Muscle of leg (tissue), 11 donors: Measurements from ENCODE around the gene DESI2. TPM values are rescaled to one million over a fixed set of nuclear protein-coding genes. Genes with fewer than 3 reads are reported as not detected.
"Not testable (repeated sequence)": the region's sequence is repeated elsewhere in the genome, so short reads cannot be mapped to it uniquely, and the experiment has no call there.

Experiments used
- DNase-seq: peaks from one replicate; pipeline ENCODE4 v3.0.0; 2013
- H3K27ac ChIP-seq: one replicate; pipeline ENCODE4 v1.5.1; 2013; ENCODE audit warnings: mild to moderate bottlenecking, low read length, control low read depth
- H3K27me3 ChIP-seq: one replicate; pipeline ENCODE4 v1.6.1; 2013; ENCODE audit warnings: low read length; ENCODE audit not compliant: control insufficient read depth, insufficient read depth
- H3K36me3 ChIP-seq: one replicate; pipeline ENCODE4 v1.6.1; 2013; ENCODE audit warnings: low read length; ENCODE audit not compliant: control insufficient read depth, insufficient read depth
- H3K4me1 ChIP-seq: one replicate; pipeline ENCODE4 v1.6.1; 2013; ENCODE audit warnings: low read length; ENCODE audit not compliant: control insufficient read depth, insufficient read depth
- H3K4me3 ChIP-seq: one replicate; pipeline ENCODE4 v1.5.1; 2013; ENCODE audit warnings: low read length, control low read depth
- H3K9me3 ChIP-seq: replicated peaks from 2 replicates; pipeline ENCODE4 v1.6.1; 2013; ENCODE audit warnings: low read depth, low read length; ENCODE audit not compliant: control insufficient read depth
- WGBS: methylation state at CpG from one replicate; pipeline ENCODE4 v1.1.5; 2013; ENCODE audit warnings: missing lambda C conversion rate; ENCODE audit not compliant: insufficient coverage; 5-methylcytosine and 5-hydroxymethylcytosine counted together
- polyA plus RNA-seq, 8 donors: library from polyadenylated mRNA; unstranded; fragments of 120-200 nt; gene quantifications; one replicate each; pipeline versions ENCODE4 v1.2.1 to v1.2.3, GENCODE V29; 2013; ENCODE audit warnings: inconsistent platforms in 1 of 8, low replicate concordance in 1 of 8; ENCODE audit not compliant: insufficient read length in 8 of 8, insufficient read depth in 1 of 8
- total RNA-seq: library from RNA; stranded (reverse); fragments of 120-200 nt; gene quantifications from one replicate; pipeline ENCODE4 v1.2.4, GENCODE V29; 2013

Gene DESI2
- total and polyA plus RNA-seq, 9 donors, result 38.4 to 58.8 (median 49.3) TPM

GRCh38 chr1:244740027-244740617 is 87.2 kb downstream of the DESI2 start:
- DNase-seq, result not testable (repeated sequence)

GRCh38 chr1:244741692-244742091 is 88.8 kb downstream of the DESI2 start:
- H3K27ac ChIP-seq, result no peak overlapping the region
- H3K9me3 ChIP-seq, result no peaks in the 10 kb centered on the region
- no peaks in the 10 kb centered on the region for H3K27me3 ChIP-seq
- no peak for DNase-seq
- no peak overlapping the region for H3K4me3 ChIP-seq
- no peaks in the 10 kb centered on the region for H3K4me1 ChIP-seq
- H3K36me3 ChIP-seq, result no peaks in the 10 kb centered on the region
- no CpG with 5 or more reads among the region's 5 CpGs for WGBS

More at GRCh38 chr1:244740027-244740617, 87.2 kb downstream of the DESI2 start:
- not testable (repeated sequence) for H3K27ac ChIP-seq, H3K4me3 ChIP-seq, H3K9me3 ChIP-seq, H3K27me3 ChIP-seq, H3K36me3 ChIP-seq, H3K4me1 ChIP-seq
- 92% methylated on average over 12 of the region's 20 CpGs for WGBS

- Histone ChIP-seq H3K9me3 (no peaks in the 10 kb centered on the region), H3K27me3 (no peaks in the 10 kb centered on the region), H3K4me3 (no peak overlapping the region), H3K4me1 (no peaks in the 10 kb centered on the region), H3K36me3 (no peaks in the 10 kb centered on the region), H3K27ac (no peak overlapping the region)
- WGBS, result 94% methylated on average over 6 of the region's 9 CpGs
- no peak for DNase-seq
Measured at GRCh38 chr1:244749230-244750016, 96.5 kb downstream of the DESI2 start.

GRCh38 chr1:244751271-244751895 is 98.5 kb downstream of the DESI2 start:
- H3K4me3 ChIP-seq, result no peak overlapping the region
- H3K27me3 ChIP-seq, result no peaks in the 10 kb centered on the region
- DNase-seq, result no peak
- H3K9me3 ChIP-seq, result no peaks in the 10 kb centered on the region
- 60% methylated on average over 6 of the region's 13 CpGs for WGBS
- H3K27ac ChIP-seq, result no peak overlapping the region
- no peaks in the 10 kb centered on the region for H3K4me1 ChIP-seq
- no peaks in the 10 kb centered on the region for H3K36me3 ChIP-seq

GRCh38 chr1:244755673-244756072 is 102.7 kb downstream of the DESI2 start:
- Histone ChIP-seq H3K9me3 (no peaks in the 10 kb centered on the region), H3K4me3 (no peak overlapping the region), H3K27ac (no peak overlapping the region), H3K4me1 (no peaks in the 10 kb centered on the region), H3K27me3 (no peaks in the 10 kb centered on the region), H3K36me3 (no peaks in the 10 kb centered on the region)
- no peak for DNase-seq
- 92% methylated on average over 5 of the region's 7 CpGs for WGBS

- Histone ChIP-seq H3K4me1 (no peaks in the 10 kb centered on the region), H3K36me3 (no peaks in the 10 kb centered on the region), H3K4me3 (no peak overlapping the region), H3K27me3 (no peaks in the 10 kb centered on the region), H3K27ac (no peak overlapping the region), H3K9me3 (no peaks in the 10 kb centered on the region)
- DNase-seq, result peak; percentile 18
- WGBS, result 93% methylated on average over 13 of the region's 15 CpGs
Measured at GRCh38 chr1:244757091-244757939, 104.4 kb downstream of the DESI2 start.

Other genes with a start within 250 kb of the DESI2 start
- gene ADSS2, start 201.2 kb upstream of the DESI2 start, total RNA-seq, result 15.4 TPM
- gene ADSS2, start 201.2 kb upstream of the DESI2 start, polyA plus RNA-seq, result 10 to 100 TPM; 18.6 to 27.0 (median 20.9) TPM
- gene CATSPERE, start 191.9 kb upstream of the DESI2 start, total RNA-seq, result 1.1 TPM
- 1 to 10 TPM in 2 of 8 donors, under 1 TPM in 6; 0.43 to 1.2 (median 0.57) TPM for gene CATSPERE, start 191.9 kb upstream of the DESI2 start, polyA plus RNA-seq
- 24.6 TPM for gene COX20, start 182.5 kb downstream of the DESI2 start, total RNA-seq
- gene COX20, start 182.5 kb downstream of the DESI2 start, polyA plus RNA-seq, result 10 to 100 TPM; 35.9 to 54.5 (median 46.9) TPM
- 209 TPM for gene HNRNPU, start 211.4 kb downstream of the DESI2 start, total RNA-seq
- 100 to 1,000 TPM; 256 to 435 (median 368) TPM for gene HNRNPU, start 211.4 kb downstream of the DESI2 start, polyA plus RNA-seq